HepG2 (cell line): ENCODE measurements around the gene CYB5B. TPM values are rescaled to one million over a fixed set of nuclear protein-coding genes. Genes with fewer than 3 reads are reported as not detected.

Source experiments
- ARID2 ChIP-seq: sonication (generic); formaldehyde crosslinking; IDR thresholded peaks from 2 replicates; pipeline ENCODE4 v1.8.1; 2022; ENCODE audit warnings: mild to moderate bottlenecking, missing genetic modification reagents, borderline replicate concordance
- ATF7 ChIP-seq, 2 experiments: fragments of 450-650 bp in 1 of 2; sonication (generic) in 1 of 2; formaldehyde crosslinking in 1 of 2; IDR thresholded peaks; 2 replicates each; pipeline versions ENCODE4 v1.4.0 to v1.6.1; 2016 to 2020; ENCODE audit warnings: antibody characterized with exemption in 1 of 2, mild to moderate bottlenecking in 1 of 2, missing genetic modification reagents in 1 of 2
- EEA1 ChIP-seq: sonication (generic); formaldehyde crosslinking; IDR thresholded peaks from 2 replicates; pipeline ENCODE4 v1.5.1; 2020; ENCODE audit warnings: mild to moderate bottlenecking, missing genetic modification reagents, borderline replicate concordance
- HDAC2 ChIP-seq: sonication (generic); formaldehyde crosslinking; IDR thresholded peaks from 2 replicates; pipeline ENCODE4 v1.4.0; 2020; ENCODE audit warnings: missing genetic modification reagents
- HNRNPH1 ChIP-seq: fragments of 200-400 bp; formaldehyde crosslinking; optimal IDR thresholded peaks from 2 replicates; pipeline ENCODE3; 2017; ENCODE audit warnings: mild to moderate bottlenecking, low read depth, low read length
- LCORL ChIP-seq, 2 experiments: fragments of 450-650 bp in 1 of 2; sonication (generic) in 1 of 2; formaldehyde crosslinking in 1 of 2; IDR thresholded peaks; 2 replicates each; pipeline versions ENCODE4 v1.5.0 to v1.6.1; 2017 to 2020; ENCODE audit warnings: antibody characterized with exemption in 1 of 2, missing genetic modification reagents in 1 of 2
- MIER3 ChIP-seq: IDR thresholded peaks from 2 replicates; pipeline ENCODE4 v1.6.1; 2016; ENCODE audit warnings: missing compliant biosample characterization, borderline replicate concordance
- PLRG1 ChIP-seq: fragments of 450-650 bp; conservative IDR thresholded peaks from 2 replicates; pipeline ENCODE4 v1.6.1; 2016
- SETDB1 ChIP-seq: sonication (generic); formaldehyde crosslinking; IDR thresholded peaks from 2 replicates; pipeline ENCODE4 v1.5.1; 2020; ENCODE audit warnings: missing genetic modification reagents, mild to moderate bottlenecking, borderline replicate concordance
- SMAD1 ChIP-seq: sonication (generic); formaldehyde crosslinking; IDR thresholded peaks from 2 replicates; pipeline ENCODE4 v1.4.0; 2020; ENCODE audit warnings: missing genetic modification reagents, low read depth, mild to moderate bottlenecking, borderline replicate concordance
- ZMAT3 ChIP-seq: sonication (generic); formaldehyde crosslinking; conservative IDR thresholded peaks from 2 replicates; pipeline ENCODE4 v1.7.0; 2021; ENCODE audit warnings: missing genetic modification reagents
- ZNF138 ChIP-seq: sonication (generic); formaldehyde crosslinking; IDR thresholded peaks from 2 replicates; pipeline ENCODE4 v1.5.0; 2020; ENCODE audit warnings: mild to moderate bottlenecking, low read depth, missing genetic modification reagents
- ZNF235 ChIP-seq: sonication (generic); formaldehyde crosslinking; IDR thresholded peaks from 2 replicates; pipeline ENCODE4 v1.8.1; 2023; ENCODE audit warnings: mild to moderate bottlenecking, missing genetic modification reagents, borderline replicate concordance
- ZNF317 ChIP-seq: sonication (generic); formaldehyde crosslinking; IDR thresholded peaks from 2 replicates; pipeline ENCODE4 v1.5.0; 2020; ENCODE audit warnings: mild to moderate bottlenecking, missing genetic modification reagents
- ZNF441 ChIP-seq: sonication (generic); formaldehyde crosslinking; IDR thresholded peaks from 2 replicates; pipeline ENCODE4 v1.7.0; 2021; ENCODE audit warnings: missing genetic modification reagents, borderline replicate concordance
- ZNF546 ChIP-seq: sonication (generic); formaldehyde crosslinking; conservative IDR thresholded peaks from 2 replicates; pipeline ENCODE4 v1.8.1; 2023; ENCODE audit warnings: mild to moderate bottlenecking, missing genetic modification reagents
- ZNF652 ChIP-seq: IDR thresholded peaks from 2 replicates; pipeline ENCODE4 v1.6.1; 2016; ENCODE audit warnings: low read depth, borderline replicate concordance
- polyA plus RNA-seq, 8 experiments: library from polyadenylated mRNA; depleted of rRNA in 3 of 8; stranded (reverse) in 7 of 8; unstranded in 1 of 8; fragments of >200 nt; fragmentation: Illumina TruSeq in 4 of 8; extraction: Trizol in 4 of 8; gene quantifications; 2 replicates each; pipeline versions ENCODE4 v1.2.1 to v1.2.3, GENCODE V29; 2011 to 2016; ENCODE audit warnings: low read depth in 4 of 8, missing spikeins in 1 of 8, mixed read lengths in 1 of 8; ENCODE audit not compliant: insufficient read depth in 1 of 8
- total RNA-seq, 5 experiments: library from RNA; depleted of rRNA; stranded (reverse); fragments of >200 nt; fragmentation: Illumina TruSeq; extraction: Trizol; gene quantifications; 2 replicates each; pipeline ENCODE4 v1.2.3, GENCODE V29; 2016; ENCODE audit warnings: low read depth in 1 of 5
- TF ChIP-seq, protein P1 (sequence below): sonication (generic); formaldehyde crosslinking; IDR thresholded peaks from 2 replicates; pipeline ENCODE4 v1.4.0; 2020; ENCODE audit warnings: mild to moderate bottlenecking, low read depth, missing genetic modification reagents
- TF ChIP-seq, protein P2 (sequence below): sonication (generic); formaldehyde crosslinking; IDR thresholded peaks from 2 replicates; pipeline ENCODE4 v1.4.0; 2020; ENCODE audit warnings: missing genetic modification reagents
- TF ChIP-seq, protein P3 (sequence below): sonication (generic); formaldehyde crosslinking; IDR thresholded peaks from 2 replicates; pipeline ENCODE4 v1.4.0; 2020; ENCODE audit warnings: missing genetic modification reagents

Gene CYB5B
- total and polyA plus RNA-seq, 2 of the 13 experiments (the other 11 are each of a cell fraction or from before 2014, with no cell fraction given), result 234 to 432 TPM

DNA sequence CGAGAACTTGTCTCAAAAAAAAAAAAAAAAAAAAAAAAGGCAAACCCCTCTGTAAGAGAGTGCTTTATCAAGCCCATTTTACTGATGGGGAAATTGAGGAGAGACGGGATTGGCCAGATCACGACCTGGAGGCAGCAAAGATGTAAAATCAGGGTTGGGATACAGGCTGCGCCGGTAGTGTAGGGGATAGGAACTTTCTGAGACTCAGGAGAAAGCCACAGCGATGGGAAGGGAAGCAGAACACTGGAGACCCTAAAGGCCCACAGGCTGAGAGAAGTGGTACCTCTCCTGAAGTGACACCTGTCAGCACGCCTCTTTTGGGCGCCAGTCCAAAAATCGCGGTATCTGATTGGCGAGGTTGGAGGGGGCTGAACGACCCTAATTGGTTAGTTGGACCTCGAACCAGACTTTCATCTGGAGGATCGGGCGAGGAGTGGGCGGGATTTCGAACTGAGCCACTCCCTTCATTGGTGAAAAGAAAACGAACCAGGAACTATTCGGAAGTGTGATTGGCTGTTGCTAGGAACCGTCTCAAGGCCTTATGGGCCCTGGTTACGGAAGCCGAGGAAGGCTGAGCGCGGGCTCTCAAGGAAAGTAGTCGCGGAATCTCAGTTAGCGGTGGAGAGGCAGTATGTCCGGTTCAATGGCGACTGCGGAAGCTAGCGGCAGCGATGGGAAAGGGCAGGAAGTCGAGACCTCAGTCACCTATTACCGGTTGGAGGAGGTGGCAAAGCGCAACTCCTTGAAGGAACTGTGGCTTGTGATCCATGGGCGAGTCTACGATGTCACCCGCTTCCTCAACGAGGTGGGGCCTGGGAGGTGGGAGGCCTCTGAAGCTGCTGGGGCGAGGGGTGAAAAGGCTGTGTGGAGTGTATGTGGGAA, at the start of gene CYB5B (continued):
- TF ChIP-seq, protein P1, sequence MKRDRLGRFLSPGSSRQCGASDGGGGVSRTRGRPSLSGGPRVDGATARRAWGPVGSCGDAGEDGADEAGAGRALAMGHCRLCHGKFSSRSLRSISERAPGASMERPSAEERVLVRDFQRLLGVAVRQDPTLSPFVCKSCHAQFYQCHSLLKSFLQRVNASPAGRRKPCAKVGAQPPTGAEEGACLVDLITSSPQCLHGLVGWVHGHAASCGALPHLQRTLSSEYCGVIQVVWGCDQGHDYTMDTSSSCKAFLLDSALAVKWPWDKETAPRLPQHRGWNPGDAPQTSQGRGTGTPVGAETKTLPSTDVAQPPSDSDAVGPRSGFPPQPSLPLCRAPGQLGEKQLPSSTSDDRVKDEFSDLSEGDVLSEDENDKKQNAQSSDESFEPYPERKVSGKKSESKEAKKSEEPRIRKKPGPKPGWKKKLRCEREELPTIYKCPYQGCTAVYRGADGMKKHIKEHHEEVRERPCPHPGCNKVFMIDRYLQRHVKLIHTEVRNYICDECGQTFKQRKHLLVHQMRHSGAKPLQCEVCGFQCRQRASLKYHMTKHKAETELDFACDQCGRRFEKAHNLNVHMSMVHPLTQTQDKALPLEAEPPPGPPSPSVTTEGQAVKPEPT (CRISPR knock-in tag), result 0 out of 2 replicates have a peak, but pooled peaks have one; percentile 42
- TF ChIP-seq ZMAT3 (CRISPR knock-in tag) (peak; percentile 85), PLRG1 (no peak), SETDB1 (no peak), ATF7 (IDR thresholded peaks at IDR 0.05) (no peak), ATF7 (CRISPR knock-in tag; IDR thresholded peaks at IDR 0.05) (0 out of 2 replicates have a peak, but pooled peaks have one; percentile 58), MIER3 (peak; percentile 68), LCORL (IDR thresholded peaks at IDR 0.05) (no peak), LCORL (CRISPR knock-in tag; IDR thresholded peaks at IDR 0.05) (peak; percentile 75), ZNF138 (CRISPR knock-in tag) (0 out of 2 replicates have a peak, but pooled peaks have one; percentile 86), HDAC2 (peak; percentile 92), ZNF441 (peak; percentile 60; the same call in 1 of the 2 replicates), ZNF652 (no peak), SMAD1 (CRISPR knock-in tag) (peak; percentile 91; the same call in 1 of the 2 replicates), ZNF546 (CRISPR knock-in tag) (no peak; the same call in 1 of the 2 replicates), ZNF235 (CRISPR knock-in tag) (no peak), ARID2 (CRISPR knock-in tag) (no peak), ZNF317 (CRISPR knock-in tag) (peak; percentile 78), EEA1 (CRISPR knock-in tag) (no peak), HNRNPH1 (no peak)
- TF ChIP-seq, protein P2, sequence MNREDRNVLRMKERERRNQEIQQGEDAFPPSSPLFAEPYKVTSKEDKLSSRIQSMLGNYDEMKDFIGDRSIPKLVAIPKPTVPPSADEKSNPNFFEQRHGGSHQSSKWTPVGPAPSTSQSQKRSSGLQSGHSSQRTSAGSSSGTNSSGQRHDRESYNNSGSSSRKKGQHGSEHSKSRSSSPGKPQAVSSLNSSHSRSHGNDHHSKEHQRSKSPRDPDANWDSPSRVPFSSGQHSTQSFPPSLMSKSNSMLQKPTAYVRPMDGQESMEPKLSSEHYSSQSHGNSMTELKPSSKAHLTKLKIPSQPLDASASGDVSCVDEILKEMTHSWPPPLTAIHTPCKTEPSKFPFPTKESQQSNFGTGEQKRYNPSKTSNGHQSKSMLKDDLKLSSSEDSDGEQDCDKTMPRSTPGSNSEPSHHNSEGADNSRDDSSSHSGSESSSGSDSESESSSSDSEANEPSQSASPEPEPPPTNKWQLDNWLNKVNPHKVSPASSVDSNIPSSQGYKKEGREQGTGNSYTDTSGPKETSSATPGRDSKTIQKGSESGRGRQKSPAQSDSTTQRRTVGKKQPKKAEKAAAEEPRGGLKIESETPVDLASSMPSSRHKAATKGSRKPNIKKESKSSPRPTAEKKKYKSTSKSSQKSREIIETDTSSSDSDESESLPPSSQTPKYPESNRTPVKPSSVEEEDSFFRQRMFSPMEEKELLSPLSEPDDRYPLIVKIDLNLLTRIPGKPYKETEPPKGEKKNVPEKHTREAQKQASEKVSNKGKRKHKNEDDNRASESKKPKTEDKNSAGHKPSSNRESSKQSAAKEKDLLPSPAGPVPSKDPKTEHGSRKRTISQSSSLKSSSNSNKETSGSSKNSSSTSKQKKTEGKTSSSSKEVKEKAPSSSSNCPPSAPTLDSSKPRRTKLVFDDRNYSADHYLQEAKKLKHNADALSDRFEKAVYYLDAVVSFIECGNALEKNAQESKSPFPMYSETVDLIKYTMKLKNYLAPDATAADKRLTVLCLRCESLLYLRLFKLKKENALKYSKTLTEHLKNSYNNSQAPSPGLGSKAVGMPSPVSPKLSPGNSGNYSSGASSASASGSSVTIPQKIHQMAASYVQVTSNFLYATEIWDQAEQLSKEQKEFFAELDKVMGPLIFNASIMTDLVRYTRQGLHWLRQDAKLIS, result 0 out of 2 replicates have a peak, but pooled peaks have one; percentile 57
- TF ChIP-seq, protein P3, sequence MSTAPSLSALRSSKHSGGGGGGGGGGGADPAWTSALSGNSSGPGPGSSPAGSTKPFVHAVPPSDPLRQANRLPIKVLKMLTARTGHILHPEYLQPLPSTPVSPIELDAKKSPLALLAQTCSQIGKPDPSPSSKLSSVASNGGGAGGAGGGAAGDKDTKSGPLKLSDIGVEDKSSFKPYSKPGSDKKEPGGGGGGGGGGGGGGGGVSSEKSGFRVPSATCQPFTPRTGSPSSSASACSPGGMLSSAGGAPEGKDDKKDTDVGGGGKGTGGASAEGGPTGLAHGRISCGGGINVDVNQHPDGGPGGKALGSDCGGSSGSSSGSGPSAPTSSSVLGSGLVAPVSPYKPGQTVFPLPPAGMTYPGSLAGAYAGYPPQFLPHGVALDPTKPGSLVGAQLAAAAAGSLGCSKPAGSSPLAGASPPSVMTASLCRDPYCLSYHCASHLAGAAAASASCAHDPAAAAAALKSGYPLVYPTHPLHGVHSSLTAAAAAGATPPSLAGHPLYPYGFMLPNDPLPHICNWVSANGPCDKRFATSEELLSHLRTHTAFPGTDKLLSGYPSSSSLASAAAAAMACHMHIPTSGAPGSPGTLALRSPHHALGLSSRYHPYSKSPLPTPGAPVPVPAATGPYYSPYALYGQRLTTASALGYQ (CRISPR knock-in tag), result no peak
